Liver (tissue), 9 donors: ENCODE data around the gene AATF. TPM values are rescaled to one million over a fixed set of nuclear protein-coding genes. Genes with fewer than 3 reads are reported as not detected.

Experiments used
- DNase-seq: peaks from one replicate; pipeline ENCODE4 v3.0.0-alpha.2; 2017; ENCODE audit warnings: low spot score
- H3K27ac ChIP-seq, 2 donors: one replicate each; pipeline ENCODE4 v1.7.0; 2013; ENCODE audit warnings: inconsistent platforms in 2 of 2, low read length in 2 of 2, control low read depth in 1 of 2, low read depth in 1 of 2, mild to moderate bottlenecking in 1 of 2
- H3K27me3 ChIP-seq, 4 donors: one replicate each; pipeline versions ENCODE4 v1.6.1 to v1.7.0; 2013; ENCODE audit warnings: low read length in 3 of 4, inconsistent platforms in 1 of 4, mild to moderate bottlenecking in 1 of 4, moderate library complexity in 1 of 4; ENCODE audit not compliant: control insufficient read depth in 4 of 4, insufficient read depth in 4 of 4
- H3K36me3 ChIP-seq, 4 donors: one replicate each; pipeline versions ENCODE4 v1.6.1 to v1.7.0; 2013; ENCODE audit warnings: low read length in 3 of 4, mild to moderate bottlenecking in 3 of 4, low read depth in 1 of 4, moderate library complexity in 1 of 4; ENCODE audit not compliant: control insufficient read depth in 4 of 4, insufficient read depth in 3 of 4
- H3K4me1 ChIP-seq, 4 donors: one replicate each; pipeline versions ENCODE4 v1.6.1 to v1.7.0; 2013; ENCODE audit warnings: low read length in 3 of 4, mild to moderate bottlenecking in 3 of 4, moderate library complexity in 1 of 4; ENCODE audit not compliant: control insufficient read depth in 4 of 4, insufficient read depth in 4 of 4
- H3K4me3 ChIP-seq, 3 donors: one replicate each; pipeline versions ENCODE4 v1.6.1 to v1.7.0; 2013; ENCODE audit warnings: low read length in 3 of 3, control low read depth in 1 of 3, low read depth in 1 of 3, mild to moderate bottlenecking in 1 of 3
- H3K9ac ChIP-seq, 2 donors: one replicate each; pipeline ENCODE4 v1.7.0; 2013; ENCODE audit warnings: low read length in 2 of 2, mild to moderate bottlenecking in 2 of 2, moderate library complexity in 2 of 2, control low read depth in 1 of 2, low read depth in 1 of 2
- H3K9me3 ChIP-seq, 4 donors: one replicate each; pipeline versions ENCODE4 v1.6.1 to v1.7.0; 2013; ENCODE audit warnings: low read length in 3 of 4; ENCODE audit not compliant: control insufficient read depth in 4 of 4
- EGR1 ChIP-seq, 2 donors: IDR thresholded peaks; 2 replicates each; pipeline ENCODE4 v1.6.1; 2016 to 2018; ENCODE audit warnings: antibody characterized with exemption in 2 of 2, low read depth in 2 of 2
- FOXA1 ChIP-seq: IDR thresholded peaks from 2 replicates; pipeline ENCODE4 v1.6.1; 2016; ENCODE audit warnings: antibody characterized with exemption
- FOXA2 ChIP-seq: IDR thresholded peaks from 2 replicates; pipeline ENCODE4 v1.6.1; 2016; ENCODE audit warnings: antibody characterized with exemption
- GABPA ChIP-seq, 2 donors: IDR thresholded peaks in 1 of 2; conservative IDR thresholded peaks in 1 of 2; 2 replicates each; pipeline ENCODE4 v1.6.1; 2016; ENCODE audit warnings: antibody characterized with exemption in 2 of 2, mild to moderate bottlenecking in 1 of 2, moderate library complexity in 1 of 2
- HNF4A ChIP-seq, 2 donors: conservative IDR thresholded peaks; 2 replicates each; pipeline ENCODE4 v1.6.1; 2016; ENCODE audit warnings: antibody characterized with exemption in 2 of 2, mild to moderate bottlenecking in 2 of 2
- HNF4G ChIP-seq: IDR thresholded peaks from 2 replicates; pipeline ENCODE4 v1.6.1; 2016; ENCODE audit warnings: antibody characterized with exemption
- JUND ChIP-seq, 2 donors: IDR thresholded peaks; 2 replicates each; pipeline ENCODE4 v1.6.1; 2016; ENCODE audit warnings: antibody characterized with exemption in 2 of 2
- NR2F2 ChIP-seq: IDR thresholded peaks from 2 replicates; pipeline ENCODE4 v1.6.1; 2016; ENCODE audit warnings: antibody characterized with exemption
- RAD21 ChIP-seq, 2 donors: IDR thresholded peaks; 2 replicates each; pipeline ENCODE4 v1.6.1; 2016; ENCODE audit warnings: antibody characterized with exemption in 2 of 2, mild to moderate bottlenecking in 2 of 2
- RXRA ChIP-seq, 2 donors: IDR thresholded peaks; 2 replicates each; pipeline ENCODE4 v1.6.1; 2017 to 2018; ENCODE audit warnings: antibody characterized with exemption in 2 of 2, mild to moderate bottlenecking in 1 of 2
- SP1 ChIP-seq: IDR thresholded peaks from 2 replicates; pipeline ENCODE4 v1.6.1; 2018; ENCODE audit warnings: antibody characterized with exemption, mild to moderate bottlenecking
- TAF1 ChIP-seq: conservative IDR thresholded peaks from 2 replicates; pipeline ENCODE4 v1.6.1; 2016; ENCODE audit warnings: antibody characterized with exemption, mild to moderate bottlenecking
- YY1 ChIP-seq: IDR thresholded peaks from 2 replicates; pipeline ENCODE4 v1.6.1; 2016; ENCODE audit warnings: antibody characterized with exemption, mild to moderate bottlenecking
- WGBS: extraction: QIAGEN DNeasy Blood & Tissue Kit; methylation state at CpG from one replicate; pipeline ENCODE4 v1.1.7; 2013; 5-methylcytosine and 5-hydroxymethylcytosine counted together
- polyA plus RNA-seq, 2 donors: library from polyadenylated mRNA; stranded (reverse) in 1 of 2; unstranded in 1 of 2; fragments of 200-250 nt in 1 of 2; fragments of >200 nt in 1 of 2; fragmentation: Nextera tagmentation in 1 of 2; extraction: Ambion mirVana in 1 of 2; gene quantifications; one replicate each; pipeline versions ENCODE4 v1.2.1 to v1.2.3, GENCODE V29; 2013 to 2015
- total RNA-seq, 2 donors: library from RNA; depleted of rRNA; stranded (reverse); fragments of >200 nt; gene quantifications; one replicate each; pipeline ENCODE4 v1.2.3, GENCODE V29; 2014
- TF ChIP-seq, protein P1 (sequence below): IDR thresholded peaks from 2 replicates; pipeline ENCODE4 v1.6.1; 2016; ENCODE audit warnings: antibody characterized with exemption
- TF ChIP-seq, protein P2 (sequence below): IDR thresholded peaks from 2 replicates; pipeline ENCODE4 v1.6.1; 2016; ENCODE audit warnings: antibody characterized with exemption
- TF ChIP-seq, protein P3 (sequence below): IDR thresholded peaks from 2 replicates; pipeline ENCODE4 v1.6.1; 2016; ENCODE audit warnings: antibody characterized with exemption
- TF ChIP-seq, protein P4 (sequence below): IDR thresholded peaks from 2 replicates; pipeline ENCODE4 v1.6.1; 2016; ENCODE audit warnings: antibody characterized with exemption, mild to moderate bottlenecking
- TF ChIP-seq, protein P5 (sequence below): fragments of 150-350 bp; IDR thresholded peaks from 2 replicates; pipeline ENCODE4 v1.5.1; 2017; ENCODE audit warnings: improper control_type of control experiment, low read depth, low read length; ENCODE audit not compliant: missing input control
- donor health status: healthy.
- donor health status: healthy.
- donor health status: healthy.
- donor health status: healthy.
- donor health status: healthy.

AATF gene
- total and polyA plus RNA-seq, 4 donors = 10.8 to 16.9 (median 13.4) TPM

DNA sequence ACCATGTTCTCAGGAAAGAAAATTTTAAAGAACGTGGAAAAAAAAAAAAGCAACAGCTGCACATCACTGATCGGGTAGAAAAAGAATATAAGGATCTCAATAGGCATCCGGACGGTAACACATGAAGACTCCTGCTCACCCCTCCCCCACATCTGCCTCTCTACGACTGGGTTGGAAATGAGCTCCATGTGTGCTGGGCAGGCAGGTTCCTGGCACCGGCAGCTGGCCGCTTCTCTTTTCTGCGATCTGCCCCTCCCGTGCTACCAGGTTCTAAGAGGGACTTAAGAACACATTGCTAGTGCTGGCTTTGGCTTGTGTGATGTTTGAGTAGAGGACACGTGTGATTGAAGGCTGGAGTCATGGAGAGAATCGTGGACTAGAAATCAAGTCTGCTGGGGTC lies 115.5 kb downstream of the AATF start:
- H3K36me3 ChIP-seq = no peaks in the 10 kb centered on the region
- H3K27ac ChIP-seq = no peak overlapping the region
- no peaks in the 10 kb centered on the region for H3K27me3 ChIP-seq
- no peaks in the 10 kb centered on the region for H3K9me3 ChIP-seq
- no peak for DNase-seq
- TF ChIP-seq RXRA (IDR thresholded peaks at IDR 0.05) (no peak), HNF4A (conservative IDR thresholded peaks at IDR 0.05) (no peak), NR2F2 (no peak), GABPA (IDR thresholded peaks at IDR 0.05 in 1 of 2, conservative IDR thresholded peaks at IDR 0.05 in 1 of 2) (no peak), EGR1 (IDR thresholded peaks at IDR 0.05; ENCODE audit: low read depth in 2 of 2) (no peak), TAF1 (no peak), SP1 (no peak), YY1 (no peak), FOXA1 (no peak)
- TF ChIP-seq, protein P1, sequence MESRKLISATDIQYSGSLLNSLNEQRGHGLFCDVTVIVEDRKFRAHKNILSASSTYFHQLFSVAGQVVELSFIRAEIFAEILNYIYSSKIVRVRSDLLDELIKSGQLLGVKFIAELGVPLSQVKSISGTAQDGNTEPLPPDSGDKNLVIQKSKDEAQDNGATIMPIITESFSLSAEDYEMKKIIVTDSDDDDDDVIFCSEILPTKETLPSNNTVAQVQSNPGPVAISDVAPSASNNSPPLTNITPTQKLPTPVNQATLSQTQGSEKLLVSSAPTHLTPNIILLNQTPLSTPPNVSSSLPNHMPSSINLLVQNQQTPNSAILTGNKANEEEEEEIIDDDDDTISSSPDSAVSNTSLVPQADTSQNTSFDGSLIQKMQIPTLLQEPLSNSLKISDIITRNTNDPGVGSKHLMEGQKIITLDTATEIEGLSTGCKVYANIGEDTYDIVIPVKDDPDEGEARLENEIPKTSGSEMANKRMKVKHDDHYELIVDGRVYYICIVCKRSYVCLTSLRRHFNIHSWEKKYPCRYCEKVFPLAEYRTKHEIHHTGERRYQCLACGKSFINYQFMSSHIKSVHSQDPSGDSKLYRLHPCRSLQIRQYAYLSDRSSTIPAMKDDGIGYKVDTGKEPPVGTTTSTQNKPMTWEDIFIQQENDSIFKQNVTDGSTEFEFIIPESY = no peak
- TF ChIP-seq, protein P2, sequence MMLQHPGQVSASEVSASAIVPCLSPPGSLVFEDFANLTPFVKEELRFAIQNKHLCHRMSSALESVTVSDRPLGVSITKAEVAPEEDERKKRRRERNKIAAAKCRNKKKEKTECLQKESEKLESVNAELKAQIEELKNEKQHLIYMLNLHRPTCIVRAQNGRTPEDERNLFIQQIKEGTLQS = no peak
- TF ChIP-seq, protein P3, sequence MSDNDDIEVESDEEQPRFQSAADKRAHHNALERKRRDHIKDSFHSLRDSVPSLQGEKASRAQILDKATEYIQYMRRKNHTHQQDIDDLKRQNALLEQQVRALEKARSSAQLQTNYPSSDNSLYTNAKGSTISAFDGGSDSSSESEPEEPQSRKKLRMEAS = no peak
- TF ChIP-seq, protein P4, sequence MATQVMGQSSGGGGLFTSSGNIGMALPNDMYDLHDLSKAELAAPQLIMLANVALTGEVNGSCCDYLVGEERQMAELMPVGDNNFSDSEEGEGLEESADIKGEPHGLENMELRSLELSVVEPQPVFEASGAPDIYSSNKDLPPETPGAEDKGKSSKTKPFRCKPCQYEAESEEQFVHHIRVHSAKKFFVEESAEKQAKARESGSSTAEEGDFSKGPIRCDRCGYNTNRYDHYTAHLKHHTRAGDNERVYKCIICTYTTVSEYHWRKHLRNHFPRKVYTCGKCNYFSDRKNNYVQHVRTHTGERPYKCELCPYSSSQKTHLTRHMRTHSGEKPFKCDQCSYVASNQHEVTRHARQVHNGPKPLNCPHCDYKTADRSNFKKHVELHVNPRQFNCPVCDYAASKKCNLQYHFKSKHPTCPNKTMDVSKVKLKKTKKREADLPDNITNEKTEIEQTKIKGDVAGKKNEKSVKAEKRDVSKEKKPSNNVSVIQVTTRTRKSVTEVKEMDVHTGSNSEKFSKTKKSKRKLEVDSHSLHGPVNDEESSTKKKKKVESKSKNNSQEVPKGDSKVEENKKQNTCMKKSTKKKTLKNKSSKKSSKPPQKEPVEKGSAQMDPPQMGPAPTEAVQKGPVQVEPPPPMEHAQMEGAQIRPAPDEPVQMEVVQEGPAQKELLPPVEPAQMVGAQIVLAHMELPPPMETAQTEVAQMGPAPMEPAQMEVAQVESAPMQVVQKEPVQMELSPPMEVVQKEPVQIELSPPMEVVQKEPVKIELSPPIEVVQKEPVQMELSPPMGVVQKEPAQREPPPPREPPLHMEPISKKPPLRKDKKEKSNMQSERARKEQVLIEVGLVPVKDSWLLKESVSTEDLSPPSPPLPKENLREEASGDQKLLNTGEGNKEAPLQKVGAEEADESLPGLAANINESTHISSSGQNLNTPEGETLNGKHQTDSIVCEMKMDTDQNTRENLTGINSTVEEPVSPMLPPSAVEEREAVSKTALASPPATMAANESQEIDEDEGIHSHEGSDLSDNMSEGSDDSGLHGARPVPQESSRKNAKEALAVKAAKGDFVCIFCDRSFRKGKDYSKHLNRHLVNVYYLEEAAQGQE = no peak
- TF ChIP-seq, protein P5, sequence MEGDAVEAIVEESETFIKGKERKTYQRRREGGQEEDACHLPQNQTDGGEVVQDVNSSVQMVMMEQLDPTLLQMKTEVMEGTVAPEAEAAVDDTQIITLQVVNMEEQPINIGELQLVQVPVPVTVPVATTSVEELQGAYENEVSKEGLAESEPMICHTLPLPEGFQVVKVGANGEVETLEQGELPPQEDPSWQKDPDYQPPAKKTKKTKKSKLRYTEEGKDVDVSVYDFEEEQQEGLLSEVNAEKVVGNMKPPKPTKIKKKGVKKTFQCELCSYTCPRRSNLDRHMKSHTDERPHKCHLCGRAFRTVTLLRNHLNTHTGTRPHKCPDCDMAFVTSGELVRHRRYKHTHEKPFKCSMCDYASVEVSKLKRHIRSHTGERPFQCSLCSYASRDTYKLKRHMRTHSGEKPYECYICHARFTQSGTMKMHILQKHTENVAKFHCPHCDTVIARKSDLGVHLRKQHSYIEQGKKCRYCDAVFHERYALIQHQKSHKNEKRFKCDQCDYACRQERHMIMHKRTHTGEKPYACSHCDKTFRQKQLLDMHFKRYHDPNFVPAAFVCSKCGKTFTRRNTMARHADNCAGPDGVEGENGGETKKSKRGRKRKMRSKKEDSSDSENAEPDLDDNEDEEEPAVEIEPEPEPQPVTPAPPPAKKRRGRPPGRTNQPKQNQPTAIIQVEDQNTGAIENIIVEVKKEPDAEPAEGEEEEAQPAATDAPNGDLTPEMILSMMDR = no peak
- WGBS = 77% methylated on average over 11 of the region's 11 CpGs
- no peak overlapping the region for H3K4me3 ChIP-seq
- H3K9ac ChIP-seq = no peak overlapping the region
- H3K4me1 ChIP-seq = peaks cover 0 to 14% (median 3%) of the 10 kb centered on the region in 4 donors

DNA sequence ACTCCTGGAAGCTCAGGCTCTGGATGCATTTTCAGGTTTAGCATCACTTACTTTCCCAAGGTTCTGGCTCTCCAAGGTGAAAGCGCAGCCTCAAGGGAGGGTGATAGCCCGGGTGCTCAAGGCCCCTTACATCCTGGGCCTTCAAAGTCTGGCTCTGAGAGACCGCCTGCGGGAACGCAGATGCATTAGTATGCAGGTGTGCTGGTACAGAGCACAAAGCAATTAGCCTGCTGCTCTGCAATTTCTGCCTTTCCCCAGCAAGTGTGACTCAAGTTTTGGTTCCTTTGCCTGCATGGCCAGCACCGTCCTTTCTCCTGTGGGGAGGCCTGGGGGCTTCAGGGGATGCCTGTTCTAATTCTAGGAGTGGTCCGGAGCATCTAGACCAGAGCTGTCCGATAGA lies 116.2 kb downstream of the AATF start:
- H3K27me3 ChIP-seq = no peaks in the 10 kb centered on the region
- DNase-seq = no peak
- TF ChIP-seq, protein P3 = no peak
- no peak for TF ChIP-seq RXRA (IDR thresholded peaks at IDR 0.05)
- TF ChIP-seq RAD21 (IDR thresholded peaks at IDR 0.05) = no peak
- TF ChIP-seq GABPA (IDR thresholded peaks at IDR 0.05 in 1 of 2, conservative IDR thresholded peaks at IDR 0.05 in 1 of 2) = no peak
- TF ChIP-seq EGR1 (IDR thresholded peaks at IDR 0.05; ENCODE audit: low read depth in 2 of 2) = no peak
- TF ChIP-seq HNF4G = no peak
- no peak for TF ChIP-seq SP1
- TF ChIP-seq, protein P1 = no peak
- TF ChIP-seq NR2F2 = no peak
- TF ChIP-seq YY1 = no peak
- TF ChIP-seq, protein P2 = no peak
- no peak for TF ChIP-seq FOXA1
- TF ChIP-seq HNF4A (conservative IDR thresholded peaks at IDR 0.05) = no peak
- TF ChIP-seq FOXA2 = no peak
- TF ChIP-seq TAF1 = no peak
- TF ChIP-seq JUND (IDR thresholded peaks at IDR 0.05) = no peak
- H3K4me3 ChIP-seq = no peak overlapping the region
- H3K4me1 ChIP-seq = peaks cover 0 to 14% (median 3%) of the 10 kb centered on the region in 4 donors
- no peaks in the 10 kb centered on the region for H3K36me3 ChIP-seq
- H3K9me3 ChIP-seq = no peaks in the 10 kb centered on the region
- WGBS = 90% methylated on average over 8 of the region's 8 CpGs
- no peak overlapping the region for H3K27ac ChIP-seq
- no peak overlapping the region for H3K9ac ChIP-seq
